Smooth muscle cell (in vitro differentiated cells): ENCODE results near the gene CCDC92B. TPM values are rescaled to one million over a fixed set of nuclear protein-coding genes. Genes with fewer than 3 reads are reported as not detected.

Experiments
- DNase-seq: peaks from one replicate; lab custom pipeline; 2025; ENCODE audit not compliant: unreplicated experiment; lab: John Stamatoyannopoulos, UW
- H2AFZ ChIP-seq: fragments of 200-600 bp; sonication (generic); 2 replicates; pipeline ENCODE4 v1.6.0; 2016; ENCODE audit warnings: antibody characterized with exemption, low read depth, mild to moderate bottlenecking
- H3F3A ChIP-seq: fragments of 200-600 bp; sonication (generic); 2 replicates; pipeline ENCODE4 v1.6.0; 2017; ENCODE audit warnings: antibody characterized with exemption, low read depth
- H3K27ac ChIP-seq: fragments of 200-600 bp; sonication (generic); 2 replicates; pipeline ENCODE4 v1.5.1; 2016; ENCODE audit warnings: low read depth, mild to moderate bottlenecking
- H3K27me3 ChIP-seq: fragments of 200-600 bp; sonication (generic); 2 replicates; pipeline ENCODE4 v1.6.1; 2016; ENCODE audit warnings: low read depth, mild to moderate bottlenecking
- H3K36me3 ChIP-seq: fragments of 200-600 bp; sonication (generic); 2 replicates; pipeline ENCODE4 v1.5.1; 2016; ENCODE audit warnings: low read depth
- H3K4me1 ChIP-seq: fragments of 200-600 bp; sonication (generic); 2 replicates; pipeline ENCODE4 v1.5.1; 2016; ENCODE audit warnings: low read depth
- H3K4me2 ChIP-seq: fragments of 200-600 bp; sonication (generic); 2 replicates; pipeline ENCODE4 v1.6.0; 2016; ENCODE audit warnings: mild to moderate bottlenecking
- H3K4me3 ChIP-seq: fragments of 200-600 bp; sonication (generic); 2 replicates; pipeline ENCODE4 v1.5.1; 2016; ENCODE audit warnings: mild to moderate bottlenecking
- H3K79me2 ChIP-seq: fragments of 200-600 bp; sonication (generic); 2 replicates; pipeline ENCODE4 v1.6.0; 2016; ENCODE audit warnings: low read depth, mild to moderate bottlenecking
- H3K9ac ChIP-seq: fragments of 200-600 bp; sonication (generic); 2 replicates; pipeline ENCODE4 v1.6.0; 2016; ENCODE audit warnings: low read depth
- H3K9me3 ChIP-seq: fragments of 200-600 bp; sonication (generic); replicated peaks from 2 replicates; pipeline ENCODE4 v1.5.1; 2016; ENCODE audit warnings: low read depth
- H4K20me1 ChIP-seq: fragments of 200-600 bp; sonication (generic); 2 replicates; pipeline ENCODE4 v1.6.0; 2016; ENCODE audit warnings: low read depth
- WGBS: methylation state at CpG from one replicate; pipeline ENCODE4 v1.1.7; 2016; ENCODE audit warnings: low lambda C conversion rate; 5-methylcytosine and 5-hydroxymethylcytosine counted together
- polyA plus RNA-seq: library from polyadenylated mRNA; unstranded; fragments of >200 nt; fragmentation: Nextera tagmentation; extraction: Ambion mirVana; gene quantifications from 2 replicates; pipeline ENCODE4 v1.2.1, GENCODE V29; 2016
- total RNA-seq: library from RNA; depleted of rRNA; stranded (reverse); fragments of >200 nt; gene quantifications from 2 replicates; pipeline ENCODE4 v1.2.3, GENCODE V29; 2014
- TF ChIP-seq, protein P1 (sequence below): fragments of 200-600 bp; sonication (generic); IDR thresholded peaks from 2 replicates; pipeline ENCODE4 v1.5.1; 2017; ENCODE audit warnings: borderline replicate concordance, mild to moderate bottlenecking, antibody characterized with exemption; ENCODE audit not compliant: insufficient read depth, poor library complexity, severe bottlenecking

The CCDC92B gene
- total and polyA plus RNA-seq, 2 experiments from 2014 or later = not detected

GRCh38 chr17:2704031-2704889, 45.2 kb downstream of the CCDC92B start:
- H3K4me3 ChIP-seq = no peak overlapping the region
- no peak overlapping the region for H2AFZ ChIP-seq
- peaks cover 49% of the 10 kb centered on the region for H4K20me1 ChIP-seq
- H3K79me2 ChIP-seq = peaks cover 36% of the 10 kb centered on the region
- TF ChIP-seq, protein P1, sequence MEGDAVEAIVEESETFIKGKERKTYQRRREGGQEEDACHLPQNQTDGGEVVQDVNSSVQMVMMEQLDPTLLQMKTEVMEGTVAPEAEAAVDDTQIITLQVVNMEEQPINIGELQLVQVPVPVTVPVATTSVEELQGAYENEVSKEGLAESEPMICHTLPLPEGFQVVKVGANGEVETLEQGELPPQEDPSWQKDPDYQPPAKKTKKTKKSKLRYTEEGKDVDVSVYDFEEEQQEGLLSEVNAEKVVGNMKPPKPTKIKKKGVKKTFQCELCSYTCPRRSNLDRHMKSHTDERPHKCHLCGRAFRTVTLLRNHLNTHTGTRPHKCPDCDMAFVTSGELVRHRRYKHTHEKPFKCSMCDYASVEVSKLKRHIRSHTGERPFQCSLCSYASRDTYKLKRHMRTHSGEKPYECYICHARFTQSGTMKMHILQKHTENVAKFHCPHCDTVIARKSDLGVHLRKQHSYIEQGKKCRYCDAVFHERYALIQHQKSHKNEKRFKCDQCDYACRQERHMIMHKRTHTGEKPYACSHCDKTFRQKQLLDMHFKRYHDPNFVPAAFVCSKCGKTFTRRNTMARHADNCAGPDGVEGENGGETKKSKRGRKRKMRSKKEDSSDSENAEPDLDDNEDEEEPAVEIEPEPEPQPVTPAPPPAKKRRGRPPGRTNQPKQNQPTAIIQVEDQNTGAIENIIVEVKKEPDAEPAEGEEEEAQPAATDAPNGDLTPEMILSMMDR = no peak
- H3K27me3 ChIP-seq = no peaks in the 10 kb centered on the region
- H3K27ac ChIP-seq = no peak overlapping the region
- H3K4me2 ChIP-seq = no peak overlapping the region
- H3K9ac ChIP-seq = no peak overlapping the region
- H3K9me3 ChIP-seq = no peaks in the 10 kb centered on the region
- no peaks in the 10 kb centered on the region for H3K36me3 ChIP-seq
- H3K4me1 ChIP-seq = peaks cover 2% of the 10 kb centered on the region
- no peak for DNase-seq
- 95% methylated on average over 38 of the region's 38 CpGs for WGBS
- H3F3A ChIP-seq = no peaks in the 10 kb centered on the region

DNA sequence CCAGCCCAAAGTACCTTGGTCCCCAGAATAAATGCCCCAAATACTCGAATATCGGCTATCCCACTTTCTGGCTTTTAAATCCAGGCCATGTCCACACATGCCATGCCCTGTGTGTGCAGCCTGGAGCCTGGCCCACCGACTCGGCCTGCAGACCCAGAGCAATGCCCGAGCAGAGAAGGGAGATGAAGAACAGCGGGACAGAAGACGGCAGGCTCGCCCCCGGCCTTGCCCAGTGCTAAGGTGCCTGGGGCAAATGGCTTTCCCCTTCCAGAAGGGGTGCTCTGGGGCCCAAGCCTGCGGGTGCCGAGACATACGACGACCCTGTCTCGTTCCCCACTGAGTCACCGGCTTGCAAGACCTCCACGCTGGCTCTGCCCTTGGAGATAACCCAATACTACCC, 45.8 kb downstream of the CCDC92B start:
- Histone ChIP-seq H3K4me2 (no peak overlapping the region), H3K4me3 (no peak overlapping the region), H2AFZ (no peak overlapping the region), H3F3A (no peaks in the 10 kb centered on the region), H3K9ac (no peak overlapping the region), H4K20me1 (peaks cover 43% of the 10 kb centered on the region), H3K27me3 (no peaks in the 10 kb centered on the region), H3K4me1 (no peaks in the 10 kb centered on the region), H3K9me3 (no peaks in the 10 kb centered on the region), H3K79me2 (peaks cover 29% of the 10 kb centered on the region), H3K36me3 (peaks cover 5% of the 10 kb centered on the region), H3K27ac (no peak overlapping the region)
- TF ChIP-seq, protein P1 = no peak
- WGBS = 97% methylated on average over 16 of the region's 16 CpGs
- no peak for DNase-seq

GRCh38 chr17:2703181-2703580, 46.3 kb downstream of the CCDC92B start:
- no peaks in the 10 kb centered on the region for H3K9me3 ChIP-seq
- no peak overlapping the region for H3K9ac ChIP-seq
- H2AFZ ChIP-seq = no peak overlapping the region
- H3K27ac ChIP-seq = no peak overlapping the region
- no peaks in the 10 kb centered on the region for H3F3A ChIP-seq
- peaks cover 25% of the 10 kb centered on the region for H3K79me2 ChIP-seq
- DNase-seq = no peak
- H3K4me2 ChIP-seq = no peak overlapping the region
- H4K20me1 ChIP-seq = peaks cover 40% of the 10 kb centered on the region
- peaks cover 5% of the 10 kb centered on the region for H3K36me3 ChIP-seq
- no peak overlapping the region for H3K4me3 ChIP-seq
- H3K4me1 ChIP-seq = no peaks in the 10 kb centered on the region
- 94% methylated on average over 20 of the region's 20 CpGs for WGBS
- no peaks in the 10 kb centered on the region for H3K27me3 ChIP-seq
- TF ChIP-seq, protein P1 = no peak
